ENCODE data around the gene NUP85.

DNA sequence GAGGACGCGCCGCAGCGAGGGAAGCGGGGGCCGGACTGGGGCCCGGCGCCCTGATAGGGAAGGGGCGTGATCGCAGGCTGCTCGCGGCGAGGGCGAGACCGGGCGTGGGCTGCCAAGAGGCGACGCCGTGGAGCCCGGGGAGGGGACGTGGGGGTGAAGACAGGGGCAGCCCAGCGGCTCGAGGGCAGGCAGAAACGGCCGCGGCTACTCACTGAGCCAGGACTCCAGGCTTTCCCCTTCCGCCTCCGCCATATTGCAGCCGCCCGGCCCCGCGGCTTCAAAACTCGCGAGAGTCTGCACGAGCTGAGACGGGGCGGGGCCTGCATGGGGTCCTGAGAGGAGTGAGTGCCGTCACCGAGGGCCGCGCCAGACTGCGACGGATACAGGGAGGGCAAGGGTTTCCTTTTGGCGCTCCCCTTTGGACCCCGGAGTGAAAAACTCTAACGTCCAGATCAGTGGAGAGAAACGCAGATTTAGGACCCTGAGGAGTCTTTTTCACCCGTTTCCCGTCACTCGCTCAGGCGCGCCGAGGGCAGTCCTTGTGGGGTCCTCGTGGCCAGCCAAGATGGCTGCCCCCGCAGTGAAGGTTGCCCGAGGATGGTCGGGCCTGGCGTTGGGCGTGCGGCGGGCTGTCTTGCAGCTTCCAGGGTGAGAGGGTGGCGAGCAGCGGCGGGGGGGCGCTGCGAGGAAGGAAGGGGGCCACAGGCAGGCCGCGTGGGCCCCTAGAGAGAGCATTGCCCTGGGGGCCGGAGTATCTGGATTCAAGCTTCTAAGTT, 56.0 kb downstream of the NUP85 start, which contains the start of the genes GGA3 and MRPS7:
- TF ChIP-seq, protein P1, sequence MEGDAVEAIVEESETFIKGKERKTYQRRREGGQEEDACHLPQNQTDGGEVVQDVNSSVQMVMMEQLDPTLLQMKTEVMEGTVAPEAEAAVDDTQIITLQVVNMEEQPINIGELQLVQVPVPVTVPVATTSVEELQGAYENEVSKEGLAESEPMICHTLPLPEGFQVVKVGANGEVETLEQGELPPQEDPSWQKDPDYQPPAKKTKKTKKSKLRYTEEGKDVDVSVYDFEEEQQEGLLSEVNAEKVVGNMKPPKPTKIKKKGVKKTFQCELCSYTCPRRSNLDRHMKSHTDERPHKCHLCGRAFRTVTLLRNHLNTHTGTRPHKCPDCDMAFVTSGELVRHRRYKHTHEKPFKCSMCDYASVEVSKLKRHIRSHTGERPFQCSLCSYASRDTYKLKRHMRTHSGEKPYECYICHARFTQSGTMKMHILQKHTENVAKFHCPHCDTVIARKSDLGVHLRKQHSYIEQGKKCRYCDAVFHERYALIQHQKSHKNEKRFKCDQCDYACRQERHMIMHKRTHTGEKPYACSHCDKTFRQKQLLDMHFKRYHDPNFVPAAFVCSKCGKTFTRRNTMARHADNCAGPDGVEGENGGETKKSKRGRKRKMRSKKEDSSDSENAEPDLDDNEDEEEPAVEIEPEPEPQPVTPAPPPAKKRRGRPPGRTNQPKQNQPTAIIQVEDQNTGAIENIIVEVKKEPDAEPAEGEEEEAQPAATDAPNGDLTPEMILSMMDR (IDR thresholded peaks at IDR 0.05; ENCODE audit: low read length), result no peak
- no peak for TF ChIP-seq EZH2 (IDR thresholded peaks at IDR 0.05; ENCODE audit: borderline replicate concordance, low read length)

All from OCI-LY1 (cell line).